Activated T-cell treated with anti-CD3 and anti-CD28 coated beads for 48 hours (primary cell): ENCODE data around the gene SHLD1.

Experiments used
- DNase-seq: peaks from one replicate; pipeline ENCODE4 v3.0.0-alpha.2; 2020; ENCODE audit warnings: low read depth

Gene SHLD1

DNA sequence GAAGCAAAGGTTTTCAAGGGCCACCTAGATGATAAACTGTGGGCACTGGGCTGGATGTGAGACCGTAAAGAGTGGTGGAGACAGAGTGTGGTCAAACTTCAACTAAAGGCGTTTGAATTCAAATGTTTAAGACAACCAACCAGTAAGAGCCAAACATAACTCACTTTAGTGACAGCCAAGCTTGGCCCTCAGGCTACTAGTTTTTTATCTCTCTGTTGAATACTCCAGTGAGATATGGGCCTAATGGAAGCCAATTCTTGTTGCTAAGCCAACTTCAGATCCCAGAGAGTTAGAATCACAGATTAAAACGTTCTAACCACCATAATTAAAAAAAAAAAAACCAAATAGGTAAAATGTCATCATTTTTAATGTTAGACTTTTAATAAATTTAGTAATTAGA is 142.9 kb downstream of the SHLD1 start:
- no peak for DNase-seq

- no peak for DNase-seq
Observed at GRCh38 chr20:5893621-5894020, 143.4 kb downstream of the SHLD1 start.

DNA sequence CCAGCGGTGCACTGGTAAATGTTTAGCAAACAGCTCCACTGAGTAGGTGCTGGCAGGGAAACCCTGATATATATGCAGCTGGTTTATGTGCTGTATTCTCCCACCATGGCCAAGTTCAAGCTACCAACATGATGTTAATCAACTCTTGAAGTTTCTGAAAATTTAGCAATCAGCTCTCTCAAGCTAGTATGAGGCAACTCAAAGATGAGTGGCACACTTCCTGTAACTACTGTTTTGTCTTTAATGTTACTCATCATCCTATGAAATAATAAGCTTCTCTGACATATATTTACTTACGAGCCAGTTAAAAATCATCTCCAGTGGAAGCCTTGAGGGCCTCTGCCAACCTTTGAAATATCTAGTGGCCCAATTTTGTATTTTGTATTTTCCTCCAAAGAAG is 145.4 kb downstream of the SHLD1 start:
- no peak for DNase-seq

GRCh38 chr20:5899444-5899843 is 149.2 kb downstream of the SHLD1 start:
- DNase-seq, result no peak

DNA sequence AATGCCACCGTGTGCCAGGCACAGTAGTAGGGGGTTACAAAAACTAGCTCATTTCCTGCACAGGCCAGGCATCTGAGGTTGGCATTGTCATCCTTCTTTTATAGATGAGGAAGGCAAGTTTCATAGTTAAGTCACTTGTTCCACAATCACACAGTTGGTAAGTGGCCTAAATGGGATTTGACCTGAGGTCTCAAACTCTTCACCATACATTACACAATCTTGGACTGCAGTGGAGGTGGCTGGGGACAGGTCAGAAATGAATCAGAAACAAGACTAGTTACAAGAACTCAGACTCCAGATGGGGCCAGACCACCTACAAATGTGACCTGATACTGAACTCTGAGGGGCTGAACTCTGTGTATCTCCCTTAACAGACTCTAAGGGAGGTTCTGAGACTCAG is 150.7 kb downstream of the SHLD1 start:
- no peak for DNase-seq

DNA sequence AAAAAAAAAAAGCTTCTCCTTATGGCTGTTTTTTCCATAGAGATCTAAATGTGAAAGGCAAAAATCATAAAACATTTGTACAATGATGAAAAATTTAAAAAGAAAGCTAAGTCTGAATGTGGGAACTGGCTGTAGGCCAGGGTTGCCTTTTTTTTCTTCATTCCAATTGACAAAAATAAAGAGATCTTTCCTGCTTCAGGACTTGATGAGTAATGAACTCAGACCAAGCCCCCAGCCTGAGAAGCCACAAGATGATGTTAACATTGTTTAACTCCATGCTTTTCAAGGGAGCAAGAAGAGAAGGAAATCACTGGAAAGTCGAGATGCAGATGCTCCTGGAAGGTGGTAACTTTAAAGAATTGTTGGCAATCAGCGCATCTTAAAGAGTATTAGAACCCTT is 158.8 kb downstream of the SHLD1 start:
- DNase-seq, result no peak

GRCh38 chr20:5910186-5910585 is 160.0 kb downstream of the SHLD1 start:
- no peak for DNase-seq

GRCh38 chr20:5913166-5913565 is 163.0 kb downstream of the SHLD1 start:
- no peak for DNase-seq
